HG03175 (cell line): Measurements from ENCODE around the gene DPM1.
"Not testable (repeated sequence)": the region's sequence is repeated elsewhere in the genome, so short reads cannot be mapped to it uniquely, and the experiment has no call there.

Experiments
- ATAC-seq: cut with Tn5 transposase; IDR thresholded peaks from one replicate; pipeline ENCODE4 v1.9.1; 2021; ENCODE audit warnings: mild to moderate bottlenecking, moderate library complexity; ENCODE audit not compliant: unreplicated experiment

DPM1 gene

DNA sequence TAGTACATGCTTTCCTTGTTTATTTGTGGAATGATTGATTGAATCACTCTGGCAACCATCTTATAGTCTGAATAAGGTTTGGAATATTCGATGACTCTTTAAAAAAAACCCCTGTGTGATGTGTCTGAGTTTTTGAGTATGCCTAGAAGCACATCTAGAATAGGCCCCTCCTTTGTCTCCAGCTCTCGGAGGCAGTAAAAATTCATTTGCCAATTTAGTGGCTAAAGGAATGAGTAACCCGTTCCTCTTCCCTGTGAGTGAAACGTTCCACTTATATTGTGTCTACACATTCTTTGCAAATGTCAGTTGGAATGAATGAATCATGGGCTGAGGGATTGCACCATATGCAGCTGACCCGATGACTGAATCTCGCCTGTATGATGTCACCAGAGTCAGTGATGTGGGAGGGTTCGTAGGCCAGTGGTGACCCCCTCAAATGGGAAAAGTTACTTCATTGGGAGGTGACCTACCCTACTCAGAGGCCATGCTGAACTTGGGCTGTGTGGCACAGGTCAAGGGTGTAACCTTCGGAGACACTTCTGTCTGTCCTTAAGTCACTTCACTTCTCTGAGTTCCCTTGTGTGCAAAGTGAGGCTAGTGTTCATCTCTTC lies 21.8 kb upstream of the DPM1 start:
- ATAC-seq: no peak

DNA sequence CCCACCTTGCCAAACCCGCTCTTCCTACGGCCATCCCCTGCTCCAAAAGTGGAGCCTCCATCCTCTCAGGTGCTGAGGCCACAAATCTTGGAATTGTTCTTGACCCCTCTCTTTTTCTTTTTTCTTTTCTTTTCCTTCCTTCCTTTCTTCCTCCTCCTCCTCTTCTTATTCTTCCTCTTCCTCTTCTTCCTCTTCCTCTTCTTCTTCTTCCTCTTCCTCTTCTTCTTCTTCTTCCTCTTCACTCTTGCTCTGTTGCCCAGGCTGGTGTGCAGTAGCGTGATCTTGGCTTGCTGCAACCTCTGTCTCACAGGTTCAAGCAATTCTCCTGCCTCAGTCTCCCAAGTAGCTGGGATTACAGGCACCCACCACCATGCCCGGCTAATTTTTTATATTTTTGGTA lies 20.2 kb upstream of the DPM1 start:
- ATAC-seq: not testable (repeated sequence)

DNA sequence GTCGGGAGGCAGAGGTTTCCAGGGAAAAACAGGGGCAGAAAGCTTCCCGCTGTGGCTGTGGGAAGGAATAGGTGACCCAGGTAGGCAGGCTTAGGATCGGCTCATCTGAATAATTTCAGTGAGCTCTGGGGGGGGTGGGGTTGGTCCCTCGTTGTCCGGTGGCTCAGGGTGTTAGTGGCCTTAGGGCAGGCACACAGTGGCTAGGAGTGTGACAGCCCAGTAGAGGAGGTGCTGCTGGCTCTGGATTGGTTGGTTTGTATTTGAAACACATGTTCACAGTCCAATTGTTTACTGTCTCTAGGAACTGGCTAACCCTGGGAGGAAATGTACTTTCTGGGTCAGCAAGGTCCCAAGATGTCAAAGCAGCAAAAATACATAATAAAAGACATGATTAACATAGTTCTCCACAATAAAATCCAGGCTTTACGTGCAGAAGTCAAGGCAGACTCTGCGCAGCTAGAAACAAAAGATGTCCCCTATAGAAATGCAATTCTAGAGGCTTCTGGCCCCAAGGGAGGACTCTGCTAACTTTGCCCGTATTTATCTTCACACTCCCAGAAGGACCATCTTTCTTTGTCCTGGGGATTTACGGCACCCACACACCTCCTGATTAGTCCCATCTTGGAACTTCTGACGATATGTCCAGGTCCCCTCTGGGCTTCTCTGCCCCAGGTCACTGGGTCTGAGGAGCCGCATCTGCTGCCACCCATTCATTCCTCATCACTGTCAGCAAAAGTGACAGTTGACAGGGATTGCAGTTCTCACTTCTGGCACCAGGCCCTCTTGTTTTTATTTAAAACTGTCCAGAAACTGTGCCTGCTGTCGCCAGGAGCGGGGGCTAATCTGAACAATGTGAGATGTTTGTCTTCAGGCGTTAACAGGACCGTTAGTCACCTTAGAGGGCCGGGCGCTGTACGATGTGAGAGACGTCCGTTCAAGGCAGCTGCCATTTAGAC lies 19.0 kb upstream of the DPM1 start:
- no peak for ATAC-seq

DNA sequence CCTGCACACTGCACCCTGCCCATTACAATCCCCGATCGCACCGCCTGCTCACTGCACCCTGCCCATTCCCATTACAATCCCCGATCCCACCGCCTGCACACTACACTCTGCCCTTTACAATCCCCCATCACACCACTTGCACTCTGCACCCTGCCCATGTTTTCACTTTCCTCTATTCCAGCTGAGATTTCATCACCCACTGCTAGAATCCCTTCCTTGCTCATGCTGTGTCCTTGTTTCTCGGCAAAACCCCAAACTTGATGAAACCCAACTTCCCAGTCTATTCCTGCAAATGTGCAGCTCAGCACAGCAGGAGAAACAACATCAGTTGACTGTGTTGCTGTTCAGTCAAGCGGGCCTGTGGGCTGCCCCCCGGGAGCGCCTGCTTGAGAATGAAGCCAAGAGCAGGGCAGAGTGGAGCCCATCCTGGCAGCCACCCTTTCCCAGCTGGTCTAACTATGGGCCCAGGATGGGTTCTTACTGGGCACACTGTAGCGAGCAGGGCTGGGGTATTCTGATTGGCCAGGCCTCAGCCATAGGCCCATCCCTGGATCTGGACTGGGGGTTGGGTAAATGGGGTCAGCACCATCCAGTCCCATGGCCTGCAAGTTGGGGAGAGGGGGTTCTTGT lies 17.5 kb upstream of the DPM1 start:
- ATAC-seq: no peak

DNA sequence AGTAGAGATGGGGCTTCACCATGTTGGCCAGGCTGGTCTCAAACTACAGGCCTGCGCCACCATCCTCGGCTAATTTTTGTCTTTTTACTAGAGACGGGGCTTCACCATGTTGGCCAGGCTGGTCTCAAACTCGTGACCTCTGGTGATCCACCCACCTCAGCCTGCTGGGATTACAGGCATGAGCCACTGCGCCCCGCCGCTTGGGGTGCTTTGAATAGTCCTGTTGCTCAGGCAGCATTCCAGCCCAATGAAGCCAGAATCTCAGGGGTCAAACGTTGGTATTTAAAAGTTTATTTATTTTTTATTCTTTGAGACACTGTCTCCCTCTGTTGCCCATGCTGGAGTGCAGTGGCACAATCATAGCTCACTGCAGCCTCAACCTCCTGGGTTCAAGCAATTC lies 11.6 kb upstream of the DPM1 start:
- no peak for ATAC-seq

DNA sequence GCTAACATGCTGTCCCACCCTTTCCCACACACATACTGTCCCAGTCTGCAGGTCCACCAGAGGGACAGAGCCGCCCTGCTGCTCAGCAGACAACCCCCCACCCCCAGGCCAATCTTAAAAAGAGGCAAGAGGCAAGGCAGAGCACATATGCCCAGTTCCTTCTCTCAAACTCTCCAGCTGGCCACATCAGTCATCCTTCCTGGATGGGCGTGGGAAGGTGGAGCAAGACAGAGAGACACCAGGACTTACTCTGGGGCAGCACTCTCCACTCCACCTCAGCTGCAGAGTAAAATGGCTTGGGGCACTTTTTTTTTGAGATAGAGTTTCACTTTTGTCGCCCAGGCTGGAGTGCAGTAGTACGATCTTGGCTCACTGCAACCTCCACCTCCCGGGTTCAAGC lies 11.1 kb upstream of the DPM1 start:
- ATAC-seq: no peak

- ATAC-seq: no peak
Measured at GRCh38 chr20:50968289-50968688, 10.0 kb upstream of the DPM1 start.

DNA sequence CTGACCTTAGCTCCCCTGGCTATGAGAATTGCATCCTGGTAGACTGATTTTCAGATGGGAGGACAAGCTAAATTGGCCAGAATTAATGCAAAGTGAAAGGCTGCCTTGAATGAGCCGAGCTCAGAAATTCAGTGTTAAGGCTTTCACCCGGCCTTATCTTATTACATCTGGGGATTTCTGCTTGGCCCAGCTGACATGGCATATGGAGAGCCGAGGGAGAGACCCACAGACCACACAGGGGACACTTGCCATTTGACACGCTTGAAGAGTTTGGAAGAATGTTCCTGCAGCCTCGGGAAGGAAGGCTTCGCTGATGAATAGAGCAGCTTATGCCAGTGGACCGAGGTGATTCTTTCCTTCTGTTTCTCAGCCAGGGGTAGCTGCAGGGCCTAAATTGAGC lies 9.3 kb upstream of the DPM1 start:
- no peak for ATAC-seq

DNA sequence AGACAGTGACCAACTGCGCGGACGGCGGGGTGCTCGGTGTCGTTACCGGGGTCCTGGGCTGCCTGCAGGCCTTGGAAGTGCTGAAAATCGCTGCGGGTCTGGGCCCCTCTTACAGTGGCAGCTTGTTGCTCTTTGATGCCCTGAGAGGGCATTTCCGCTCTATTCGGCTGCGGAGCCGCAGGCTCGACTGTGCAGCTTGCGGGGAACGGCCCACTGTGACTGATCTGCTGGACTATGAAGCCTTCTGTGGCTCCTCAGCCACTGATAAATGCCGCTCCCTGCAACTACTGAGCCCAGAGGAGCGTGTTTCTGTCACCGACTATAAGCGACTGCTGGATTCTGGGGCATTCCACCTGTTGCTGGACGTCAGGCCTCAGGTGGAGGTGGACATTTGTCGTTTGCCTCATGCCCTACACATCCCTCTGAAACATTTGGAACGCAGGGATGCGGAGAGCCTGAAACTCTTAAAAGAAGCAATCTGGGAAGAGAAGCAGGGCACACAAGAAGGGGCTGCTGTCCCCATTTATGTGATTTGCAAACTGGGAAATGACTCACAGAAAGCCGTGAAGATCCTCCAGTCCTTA lies 1.3 kb upstream of the DPM1 start:
- no peak for ATAC-seq

DNA sequence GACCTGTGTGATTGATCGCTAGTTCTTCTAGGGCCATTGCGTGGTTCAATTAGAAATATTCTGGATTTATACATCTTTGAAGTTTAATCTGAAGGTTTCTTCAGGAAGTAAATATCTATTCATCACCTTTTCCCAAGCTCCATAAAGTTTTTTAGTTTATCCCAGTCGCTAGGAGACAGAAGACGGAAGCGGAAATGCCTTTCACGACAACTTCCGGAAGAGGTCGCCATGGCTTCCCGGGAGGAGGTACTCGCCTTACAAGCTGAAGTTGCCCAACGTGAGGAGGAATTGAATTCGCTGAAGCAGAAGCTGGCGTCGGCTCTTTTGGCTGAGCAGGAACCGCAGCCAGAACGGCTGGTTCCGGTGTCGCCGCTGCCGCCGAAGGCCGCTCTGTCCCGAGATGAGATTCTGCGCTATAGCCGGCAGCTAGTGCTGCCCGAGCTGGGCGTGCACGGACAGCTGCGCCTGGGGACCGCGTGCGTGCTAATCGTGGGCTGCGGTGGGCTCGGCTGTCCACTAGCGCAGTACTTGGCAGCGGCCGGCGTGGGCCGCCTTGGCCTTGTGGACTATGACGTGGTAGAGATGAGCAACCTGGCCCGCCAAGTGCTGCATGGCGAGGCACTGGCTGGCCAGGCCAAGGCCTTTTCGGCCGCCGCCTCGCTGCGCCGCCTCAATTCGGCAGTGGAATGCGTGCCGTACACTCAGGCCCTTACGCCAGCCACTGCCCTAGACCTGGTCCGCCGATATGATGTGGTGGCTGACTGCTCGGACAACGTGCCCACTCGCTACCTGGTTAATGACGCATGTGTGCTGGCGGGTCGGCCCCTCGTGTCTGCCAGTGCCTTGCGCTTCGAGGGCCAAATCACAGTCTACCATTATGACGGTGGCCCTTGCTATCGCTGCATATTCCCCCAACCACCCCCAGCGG lies 547 bp upstream of the DPM1 start, which contains the start of gene MOCS3:
MOCS3 (plus strand) TSS at position 204 of the 928 bp plus-strand sequence; CDS start at position 229, 25 bp downstream.
- peak; percentile 71 for ATAC-seq

GRCh38 chr20:50957276-50957675 lies 1.1 kb downstream of the DPM1 start:
- no peak for ATAC-seq

- no peak for ATAC-seq
Measured at GRCh38 chr20:50953821-50954220, 4.5 kb downstream of the DPM1 start.

GRCh38 chr20:50953196-50953595 lies 5.1 kb downstream of the DPM1 start:
- ATAC-seq: no peak

DNA sequence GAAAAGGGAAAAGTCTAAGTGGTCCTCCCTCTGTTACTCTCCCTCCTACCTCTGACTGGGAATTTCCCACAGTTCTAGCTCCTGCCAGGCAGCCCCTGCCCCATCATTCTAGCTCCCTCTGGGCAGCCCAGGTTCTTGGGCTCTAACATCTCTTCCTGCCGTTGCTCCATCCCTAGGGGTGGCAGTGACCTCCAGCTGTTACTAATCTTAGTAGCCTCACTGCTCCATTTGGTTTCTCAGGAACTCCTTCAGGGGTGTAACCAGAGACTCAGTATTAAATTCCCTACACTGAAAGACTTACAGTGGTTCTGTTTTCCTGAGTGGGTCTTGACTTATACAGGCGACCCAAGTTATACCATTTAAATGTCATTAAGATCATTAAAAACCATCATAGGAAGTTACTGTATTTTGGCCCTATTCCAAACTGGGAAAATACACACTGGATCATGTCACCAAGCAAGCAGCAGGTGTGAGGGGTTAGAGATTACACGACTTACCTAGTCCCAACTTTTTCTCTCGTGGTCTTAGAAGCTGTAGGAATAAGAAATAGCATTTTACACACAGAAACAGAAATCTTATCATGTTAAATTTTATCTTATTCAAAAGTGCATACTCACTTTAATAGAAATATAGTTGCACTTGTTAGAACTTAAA lies 10.1 kb downstream of the DPM1 start:
- no peak for ATAC-seq

DNA sequence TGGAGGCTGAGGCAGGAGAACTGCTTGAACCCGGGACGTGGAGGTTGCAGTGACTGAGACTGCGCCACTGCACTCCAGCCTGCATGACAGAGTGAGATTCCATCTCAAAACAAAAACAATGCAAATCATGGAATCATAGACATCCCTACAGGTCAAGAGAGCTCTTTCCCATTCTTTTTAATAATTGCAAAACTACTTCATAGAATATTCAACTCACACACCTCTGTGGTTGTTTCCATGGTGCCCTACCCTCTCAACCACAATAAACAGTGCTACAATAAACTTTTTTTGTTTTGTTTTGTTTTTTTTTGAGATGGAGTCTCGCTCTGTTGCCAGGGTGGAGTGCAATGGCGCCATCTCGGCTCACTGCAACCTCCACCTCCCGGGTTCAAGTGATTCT lies 15.3 kb downstream of the DPM1 start:
- no peak for ATAC-seq

DNA sequence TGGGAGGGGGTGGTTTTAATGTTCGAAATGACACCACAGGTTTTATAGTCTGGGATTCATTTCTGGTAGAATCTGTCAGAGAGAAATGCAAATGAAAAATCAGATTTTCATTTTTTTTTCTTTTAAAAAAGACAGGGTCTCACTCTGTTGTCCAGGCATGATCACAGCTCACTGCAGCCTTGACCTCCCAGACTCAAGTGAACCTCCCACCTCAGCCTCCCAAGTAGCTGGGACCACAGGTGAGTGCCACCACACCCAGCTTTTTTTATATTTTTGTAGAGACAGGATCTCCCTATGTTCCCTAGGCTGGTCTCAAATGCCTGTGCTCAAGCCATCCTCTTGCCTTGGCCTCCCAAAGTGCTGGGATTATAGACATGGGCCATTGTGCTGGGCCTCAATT lies 24.7 kb downstream of the DPM1 start:
- no peak for ATAC-seq

- ATAC-seq: no peak
Measured at GRCh38 chr20:50932691-50933280, 25.5 kb downstream of the DPM1 start.

DNA sequence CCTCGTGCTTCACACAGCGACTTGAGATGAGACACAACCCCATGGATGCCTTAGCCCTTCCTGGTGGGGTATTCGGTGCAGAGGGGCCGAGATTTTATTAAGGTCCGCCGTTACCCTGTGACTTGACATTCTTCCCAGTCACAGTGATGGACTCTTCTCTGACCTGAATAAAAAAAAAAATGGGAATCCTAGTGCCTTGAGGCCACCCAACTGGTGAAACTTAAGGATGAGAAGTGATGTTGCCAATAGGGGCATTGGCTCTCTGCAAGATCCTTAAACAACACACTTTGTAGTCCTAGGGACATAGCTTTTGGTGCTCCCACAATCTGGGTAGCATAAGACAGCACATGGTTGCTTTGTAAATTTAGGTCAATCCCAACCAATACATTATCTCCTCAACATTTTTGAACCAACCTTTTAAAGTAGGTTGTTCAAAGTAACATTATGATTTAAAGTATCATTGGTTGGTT lies 26.3 kb downstream of the DPM1 start:
- ATAC-seq: no peak

DNA sequence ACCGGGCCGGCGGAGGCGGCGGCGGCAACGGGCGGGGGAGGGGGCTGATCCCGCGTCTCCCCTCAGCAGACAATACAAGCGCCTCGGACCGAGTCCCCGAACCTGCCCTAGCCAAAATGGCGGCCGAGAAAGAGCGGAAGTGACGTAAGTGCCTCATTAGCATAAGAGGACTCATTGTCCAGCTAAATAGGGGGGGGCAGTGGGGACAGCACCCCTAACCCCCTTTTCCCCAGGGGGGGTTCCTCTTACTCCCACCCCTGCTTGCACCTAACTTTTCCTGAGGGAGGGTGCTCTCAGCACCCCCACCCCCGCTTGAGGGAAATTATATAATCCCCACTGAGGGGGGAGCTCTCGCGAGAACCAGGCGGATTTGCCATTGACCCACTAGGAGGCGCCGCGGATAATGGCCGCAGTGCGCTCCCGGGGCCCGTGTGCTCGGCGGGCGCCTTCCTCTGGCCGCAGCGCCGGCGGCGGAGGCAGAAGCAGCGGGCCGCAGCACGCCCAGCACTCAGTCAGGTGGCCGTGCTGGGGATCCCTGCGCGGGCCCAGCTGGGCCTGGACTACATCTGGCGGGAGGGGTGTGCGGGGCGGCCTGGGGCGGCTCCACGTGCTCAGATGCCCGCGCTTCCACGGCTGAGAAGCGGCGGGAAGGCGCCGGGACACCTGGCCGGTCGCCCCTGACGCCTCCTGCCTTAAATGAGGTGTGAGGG lies 26.9 kb downstream of the DPM1 start, which contains the start of gene ADNP:
ADNP (minus strand) TSS at position 132 of the 710 bp plus-strand sequence. CDS start 27,441 bp downstream, outside the sequence.
- peak; percentile 57 for ATAC-seq
